Body of pancreas (tissue), 4 donors: Measurements from ENCODE around the gene KIF12.

ENCODE experiments used
- POLR2A ChIP-seq, 3 donors: fragments of 450-650 bp; IDR thresholded peaks; one replicate each; pipeline ENCODE4 v1.6.1; 2016; ENCODE audit warnings: antibody characterized with exemption in 3 of 3, mild to moderate bottlenecking in 2 of 3
- TF ChIP-seq, protein P1 (sequence below), 7 experiments: fragments of 450-650 bp in 4 of 7; fragments of 200-600 bp in 3 of 7; sonication (generic) in 3 of 7; IDR thresholded peaks; one replicate each; pipeline ENCODE4 v1.5.1; 2016 to 2019; ENCODE audit warnings: antibody characterized with exemption in 7 of 7

- TF ChIP-seq, protein P1, sequence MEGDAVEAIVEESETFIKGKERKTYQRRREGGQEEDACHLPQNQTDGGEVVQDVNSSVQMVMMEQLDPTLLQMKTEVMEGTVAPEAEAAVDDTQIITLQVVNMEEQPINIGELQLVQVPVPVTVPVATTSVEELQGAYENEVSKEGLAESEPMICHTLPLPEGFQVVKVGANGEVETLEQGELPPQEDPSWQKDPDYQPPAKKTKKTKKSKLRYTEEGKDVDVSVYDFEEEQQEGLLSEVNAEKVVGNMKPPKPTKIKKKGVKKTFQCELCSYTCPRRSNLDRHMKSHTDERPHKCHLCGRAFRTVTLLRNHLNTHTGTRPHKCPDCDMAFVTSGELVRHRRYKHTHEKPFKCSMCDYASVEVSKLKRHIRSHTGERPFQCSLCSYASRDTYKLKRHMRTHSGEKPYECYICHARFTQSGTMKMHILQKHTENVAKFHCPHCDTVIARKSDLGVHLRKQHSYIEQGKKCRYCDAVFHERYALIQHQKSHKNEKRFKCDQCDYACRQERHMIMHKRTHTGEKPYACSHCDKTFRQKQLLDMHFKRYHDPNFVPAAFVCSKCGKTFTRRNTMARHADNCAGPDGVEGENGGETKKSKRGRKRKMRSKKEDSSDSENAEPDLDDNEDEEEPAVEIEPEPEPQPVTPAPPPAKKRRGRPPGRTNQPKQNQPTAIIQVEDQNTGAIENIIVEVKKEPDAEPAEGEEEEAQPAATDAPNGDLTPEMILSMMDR (IDR thresholded peaks at IDR 0.05): no peak
- TF ChIP-seq POLR2A (IDR thresholded peaks at IDR 0.05): no peak
These were observed 11.4 kb downstream of the KIF12 start for GRCh38 chr9:114087721-114088120.
